HCEC 1CT (cell line): Measurements from ENCODE around the gene BCL2A1.
"Not testable (repeated sequence)": the region's sequence is repeated elsewhere in the genome, so short reads cannot be mapped to it uniquely, and the experiment has no call there.

Experiments
- DNase-seq: peaks from one replicate; pipeline ENCODE4 v3.0.0-alpha.2; 2017

The BCL2A1 gene

DNA sequence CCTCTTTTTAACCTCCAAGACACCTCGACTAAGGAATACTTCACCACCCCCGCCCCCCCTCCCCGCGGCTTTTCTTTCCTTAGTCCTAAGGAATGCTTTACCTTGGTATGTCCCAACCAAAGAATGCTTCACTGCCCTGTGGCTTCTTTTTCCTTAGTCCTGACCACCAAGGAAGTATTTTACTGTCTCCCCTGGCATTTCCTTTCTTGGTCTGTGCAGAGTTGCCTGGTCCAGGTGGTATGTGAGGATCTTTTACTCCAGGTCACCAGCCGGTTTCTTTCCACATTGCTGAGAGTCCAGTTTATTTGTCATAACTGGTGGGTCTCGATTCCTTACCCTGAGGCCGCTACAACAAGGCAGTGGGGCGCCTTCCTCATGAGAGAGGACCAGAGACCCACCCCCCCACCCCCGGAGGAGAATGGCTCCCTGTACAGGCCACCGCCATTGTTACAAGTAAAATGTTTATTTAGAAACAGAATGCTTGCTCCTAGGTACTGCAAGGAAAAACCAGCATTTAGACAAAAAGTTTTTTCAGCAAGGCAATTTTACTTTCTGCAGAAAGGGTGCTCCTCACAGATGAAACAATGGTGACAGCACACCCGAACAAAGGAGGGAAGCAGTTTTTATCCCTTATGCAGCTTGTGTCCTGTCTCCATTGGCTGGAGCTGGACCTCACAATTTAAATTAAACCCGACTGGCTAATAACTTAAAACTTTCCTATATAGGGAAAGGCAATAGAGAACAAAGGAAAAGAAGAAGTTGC, 51.1 kb downstream of the BCL2A1 start:
- DNase-seq, result no peak

DNA sequence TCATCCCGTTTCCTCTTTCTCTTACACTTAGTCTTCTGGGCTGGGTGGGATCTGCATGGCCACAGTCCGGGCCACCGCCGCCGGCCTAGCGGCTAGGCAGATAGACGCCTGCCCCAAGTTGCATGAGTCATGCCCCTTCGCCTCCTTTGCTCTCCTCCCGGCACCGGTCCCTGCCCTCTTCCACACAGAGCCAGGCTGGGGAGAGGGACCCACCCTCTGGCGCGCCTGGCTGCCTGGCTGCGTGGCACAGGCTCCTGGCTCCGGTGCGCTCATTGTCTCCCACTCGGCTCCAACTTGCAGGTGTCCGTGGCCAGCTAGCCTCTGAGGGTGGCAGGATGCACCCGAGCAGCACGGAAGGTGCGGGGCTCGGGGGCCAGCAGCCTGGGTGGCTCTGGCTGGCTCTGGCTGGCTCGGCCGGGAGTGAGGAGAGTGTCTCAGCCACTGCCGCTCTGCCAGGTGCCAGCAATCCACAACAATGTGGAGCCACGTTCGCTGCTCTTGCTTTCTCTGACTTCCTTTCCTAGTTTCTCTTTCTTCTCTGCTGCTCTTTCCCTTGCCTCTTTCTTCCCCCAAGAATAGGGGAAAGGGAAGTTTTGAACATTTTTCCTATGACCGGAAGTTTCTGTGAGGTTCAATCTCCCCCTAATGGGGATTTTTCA, 51.8 kb downstream of the BCL2A1 start:
- DNase-seq, result no peak

DNA sequence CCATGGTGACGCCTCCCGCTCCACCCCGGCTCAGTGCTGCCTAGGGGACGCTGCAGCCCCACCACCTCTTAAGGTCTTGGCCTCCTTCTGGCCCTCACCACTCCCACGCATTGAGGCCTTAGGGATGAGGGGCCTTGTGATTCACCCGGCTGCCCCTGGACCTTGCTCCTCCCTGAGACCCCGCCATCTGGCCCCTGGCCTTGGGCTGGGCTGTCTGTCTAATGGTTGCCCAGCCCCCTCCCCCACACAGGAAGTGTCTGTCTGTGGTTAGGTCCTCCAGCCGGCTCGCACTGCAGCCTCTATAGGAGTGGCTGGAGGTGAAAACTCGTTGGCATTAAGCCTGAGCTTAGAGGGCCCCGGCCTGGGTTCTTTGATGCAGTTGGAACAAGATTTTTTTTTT, 52.7 kb downstream of the BCL2A1 start:
- DNase-seq, result no peak

DNA sequence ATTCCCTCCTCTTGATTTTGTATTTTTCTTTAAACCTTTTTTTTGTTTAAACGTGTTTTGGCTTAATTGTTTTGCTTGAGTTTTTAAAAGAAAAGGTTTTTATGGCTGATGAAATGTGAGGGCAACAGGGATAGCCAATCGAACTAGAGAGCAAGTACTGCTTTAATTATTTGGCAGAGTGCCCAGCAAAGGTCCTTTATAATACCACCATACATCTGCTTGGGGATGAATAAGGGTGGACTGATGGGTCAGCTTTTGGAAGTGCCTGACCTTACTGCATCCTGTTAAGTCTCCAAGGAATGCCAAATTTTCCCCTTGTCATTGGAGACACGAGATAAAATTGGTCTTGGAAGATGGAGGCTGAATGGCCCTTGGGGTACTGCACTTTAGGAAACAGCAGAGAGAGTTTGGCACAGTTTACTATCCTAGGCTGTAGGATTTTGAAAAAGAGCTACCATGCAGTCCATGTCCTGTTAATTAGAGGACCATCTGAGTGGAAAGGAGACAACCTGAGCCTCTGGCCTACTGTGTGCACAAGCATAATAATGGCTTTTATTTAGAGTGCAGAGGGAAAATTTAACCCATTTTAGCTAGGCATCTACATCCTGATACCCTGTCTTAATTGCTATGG, 54.4 kb downstream of the BCL2A1 start:
- DNase-seq, result no peak

DNA sequence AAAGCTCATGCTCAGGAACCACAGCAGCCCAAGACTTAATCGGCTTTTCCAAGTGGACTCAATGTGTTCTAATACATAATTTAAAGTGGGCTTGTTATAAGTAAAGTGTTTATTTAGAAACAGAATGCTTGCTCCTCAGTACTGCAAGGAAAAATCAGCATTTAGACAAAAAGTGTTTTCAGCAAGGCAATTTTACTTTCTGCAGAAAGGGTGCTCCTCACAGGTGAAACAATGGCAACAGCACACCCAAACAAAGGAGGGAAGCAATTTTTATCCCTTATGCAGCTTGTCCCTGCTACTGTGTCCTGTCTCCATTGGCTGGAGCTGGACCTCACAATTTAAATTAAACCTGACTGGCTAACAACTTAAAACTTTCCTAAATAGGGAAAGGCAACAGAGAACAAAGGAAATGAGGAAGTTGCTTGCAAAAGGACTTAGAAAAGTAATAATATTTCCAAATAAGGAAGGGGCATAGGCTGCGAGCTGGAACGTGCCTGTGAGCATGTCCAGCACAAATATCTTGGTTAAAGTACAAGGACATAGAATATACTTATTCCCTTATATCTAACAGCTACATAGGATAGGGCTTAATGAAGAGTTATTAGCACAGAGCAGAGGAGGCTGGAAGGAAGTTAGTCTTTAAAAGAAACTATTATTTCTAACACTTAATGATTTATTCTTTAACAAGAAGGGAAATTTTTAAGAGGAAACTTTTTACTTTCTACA, 55.1 kb downstream of the BCL2A1 start:
- not testable (repeated sequence) for DNase-seq

DNA sequence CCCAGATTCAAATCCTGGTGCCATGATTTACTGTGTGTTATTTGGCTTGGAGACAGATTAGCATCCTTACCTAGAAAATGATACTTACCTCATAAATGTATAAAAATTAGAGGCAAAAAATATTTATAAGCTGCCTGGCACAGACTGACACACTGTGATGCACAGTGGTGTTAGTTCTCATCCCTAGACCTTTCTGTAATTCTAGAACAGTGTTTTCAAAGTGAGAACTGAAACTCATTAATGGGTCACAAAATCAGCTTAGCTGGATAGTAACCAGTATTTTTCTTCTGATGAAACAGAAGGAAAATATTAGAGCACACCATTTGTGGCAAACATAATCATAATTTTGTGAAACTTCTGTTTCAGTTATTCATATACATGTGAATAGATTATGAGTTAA, 56.3 kb downstream of the BCL2A1 start:
- DNase-seq, result no peak
